LNCaP clone FGC (cell line): ENCODE measurements around the gene FAM76B.

Experiments
- DNase-seq: peaks from one replicate; pipeline ENCODE4 v3.0.0-alpha.2; 2011; ENCODE audit warnings: low read depth
- H3K4me3 ChIP-seq: 2 replicates; pipeline ENCODE4 v1.5.1; 2011; ENCODE audit warnings: mild to moderate bottlenecking, low read depth, low read length, control low read depth
- CTCF ChIP-seq: IDR thresholded peaks from 2 replicates; pipeline ENCODE4 v1.5.1; 2012; ENCODE audit warnings: mild to moderate bottlenecking; ENCODE audit not compliant: control insufficient read depth, insufficient read depth; ENCODE audit errors: extremely low read depth

The FAM76B gene

DNA sequence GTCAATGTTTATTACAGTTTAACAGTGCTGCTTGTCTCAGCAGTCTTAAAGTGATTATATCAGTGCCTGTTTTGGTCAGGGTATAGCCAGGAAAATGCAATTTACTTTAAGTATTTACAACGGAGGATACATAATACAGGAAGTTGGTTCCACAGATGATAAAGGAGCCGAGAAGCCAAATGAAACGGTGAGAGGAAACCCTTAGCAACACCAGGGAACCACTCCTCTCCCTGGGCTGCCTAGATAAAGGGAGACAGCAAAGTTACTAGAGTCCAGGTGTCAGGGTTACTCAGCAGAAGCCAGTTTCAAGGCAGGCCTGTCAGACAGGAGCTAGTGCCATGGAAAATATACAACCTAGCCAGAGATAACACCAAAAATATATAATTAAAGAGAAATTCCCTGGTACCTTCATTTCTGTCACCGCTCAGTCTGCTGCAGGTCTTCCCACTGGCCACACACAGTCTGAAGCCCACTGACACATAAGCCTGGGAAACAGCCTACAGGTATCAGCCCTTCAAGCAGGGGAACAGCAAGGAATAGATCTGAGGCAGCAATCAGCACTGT is 55.5 kb downstream of the FAM76B start:
- no peak overlapping the region for H3K4me3 ChIP-seq
- DNase-seq, result no peak
- TF ChIP-seq CTCF, result no peak

GRCh38 chr11:95732930-95733602 is 56.5 kb downstream of the FAM76B start:
- no peak for DNase-seq
- TF ChIP-seq CTCF, result no peak
- no peak overlapping the region for H3K4me3 ChIP-seq

GRCh38 chr11:95729462-95729861 is 60.1 kb downstream of the FAM76B start:
- DNase-seq, result no peak
- H3K4me3 ChIP-seq, result no peak overlapping the region
- no peak for TF ChIP-seq CTCF

GRCh38 chr11:95728790-95729189 is 60.8 kb downstream of the FAM76B start:
- H3K4me3 ChIP-seq, result no peak overlapping the region
- DNase-seq, result no peak
- no peak for TF ChIP-seq CTCF

DNA sequence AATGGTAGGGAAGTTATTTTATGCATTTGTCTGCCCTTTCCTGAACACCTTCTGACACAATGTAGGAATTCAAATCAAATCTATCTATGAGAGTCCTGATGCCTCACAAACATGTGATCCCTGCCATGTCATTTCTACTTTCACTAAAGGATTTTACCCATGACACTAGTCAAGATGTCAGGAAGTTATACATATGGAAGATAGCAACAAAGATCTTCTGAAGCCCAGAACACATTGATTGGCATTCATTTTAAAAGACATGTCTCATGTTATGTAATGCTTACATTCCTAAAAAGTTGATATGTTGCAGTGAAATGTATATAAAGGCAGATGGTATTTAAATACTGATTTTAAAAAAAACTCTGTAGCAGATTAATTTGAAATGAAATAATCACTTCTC is 61.5 kb downstream of the FAM76B start:
- DNase-seq, result no peak
- TF ChIP-seq CTCF, result no peak
- H3K4me3 ChIP-seq, result no peak overlapping the region

GRCh38 chr11:95727620-95728019 is 62.0 kb downstream of the FAM76B start:
- DNase-seq, result no peak
- TF ChIP-seq CTCF, result no peak
- no peak overlapping the region for H3K4me3 ChIP-seq

GRCh38 chr11:95727111-95727510 is 62.5 kb downstream of the FAM76B start:
- no peak for TF ChIP-seq CTCF
- H3K4me3 ChIP-seq, result no peak overlapping the region
- DNase-seq, result no peak
